ENCODE data around the gene CDH4.

The CDH4 gene

GRCh38 chr20:61521687-61522420, 269.8 kb downstream of the CDH4 start:
- no peak for DNase-seq

DNA sequence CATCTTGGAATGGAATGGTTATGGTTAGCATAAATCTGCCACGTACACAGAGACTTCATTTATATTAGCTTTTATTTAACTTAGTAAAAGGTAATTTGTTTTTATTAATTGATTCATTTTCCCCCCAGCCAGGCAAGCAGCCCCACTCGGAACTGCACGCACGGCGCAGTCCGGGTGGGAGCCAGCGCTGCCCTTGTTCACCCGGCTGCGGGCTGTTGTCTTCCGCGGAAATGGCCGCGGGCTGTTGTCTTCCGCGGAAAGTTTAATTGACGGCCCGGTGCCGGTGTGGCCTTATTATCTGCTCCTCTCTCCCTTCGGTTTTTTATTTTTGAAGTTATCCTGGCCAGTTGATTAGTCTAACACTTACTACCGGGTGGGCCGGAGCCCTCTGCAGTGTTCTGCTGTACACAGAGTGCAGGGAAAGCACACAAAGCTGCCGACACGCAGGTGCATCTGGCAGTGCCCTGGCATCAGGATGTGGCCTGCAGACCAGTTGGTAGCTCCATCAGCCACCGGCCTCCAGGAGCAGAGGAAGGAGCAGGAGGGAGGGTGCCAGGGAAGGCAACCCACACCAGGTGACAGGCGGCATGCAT, 270.5 kb downstream of the CDH4 start:
- no peak for DNase-seq

- DNase-seq = no peak
Observed at GRCh38 chr20:61523145-61523544, 271.1 kb downstream of the CDH4 start.

GRCh38 chr20:61524951-61525666, 273.0 kb downstream of the CDH4 start:
- DNase-seq = no peak

GRCh38 chr20:61525781-61526431, 273.8 kb downstream of the CDH4 start:
- no peak for DNase-seq

GRCh38 chr20:61526907-61527306, 274.8 kb downstream of the CDH4 start:
- DNase-seq = no peak

GRCh38 chr20:61527626-61528025, 275.6 kb downstream of the CDH4 start:
- DNase-seq = no peak

DNA sequence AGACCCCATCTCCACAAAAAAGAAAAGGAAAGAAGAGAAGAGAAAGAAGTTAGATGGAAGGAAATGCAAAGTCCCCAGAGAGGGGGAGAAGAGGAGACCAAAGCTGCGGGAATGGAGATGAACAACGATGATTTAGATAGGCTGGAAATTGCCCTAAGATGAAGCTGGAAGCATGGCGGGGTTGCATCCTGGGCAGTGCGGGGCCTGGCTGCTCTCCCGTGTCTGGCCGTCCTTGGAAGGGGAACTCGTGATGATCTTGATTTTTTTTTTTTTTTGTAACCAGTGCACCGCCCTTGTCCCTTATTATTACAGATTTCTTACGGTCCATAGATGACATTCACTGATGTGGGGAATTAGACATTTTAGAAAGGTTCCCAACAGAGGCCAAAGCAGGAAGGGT, 276.5 kb downstream of the CDH4 start:
- DNase-seq = no peak

DNA sequence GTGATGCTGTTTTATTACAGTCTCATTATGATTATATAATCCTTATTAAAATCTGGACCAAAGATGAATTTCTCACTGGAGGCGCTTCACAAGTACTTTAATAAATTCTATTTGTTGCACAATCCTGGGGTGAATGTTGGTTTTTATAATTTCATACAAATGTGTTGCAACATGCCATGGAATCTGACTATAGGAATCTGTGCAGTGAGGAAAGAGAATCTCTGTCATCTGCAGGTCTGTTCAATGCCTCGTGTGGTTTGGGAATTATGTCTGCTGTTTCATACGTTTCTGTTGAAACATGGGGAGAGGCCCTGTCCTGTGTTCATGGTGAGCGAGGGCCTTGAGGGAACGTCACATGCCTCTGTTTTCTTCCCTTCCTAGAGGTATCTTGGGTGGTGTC, 277.3 kb downstream of the CDH4 start:
- DNase-seq = no peak

DNA sequence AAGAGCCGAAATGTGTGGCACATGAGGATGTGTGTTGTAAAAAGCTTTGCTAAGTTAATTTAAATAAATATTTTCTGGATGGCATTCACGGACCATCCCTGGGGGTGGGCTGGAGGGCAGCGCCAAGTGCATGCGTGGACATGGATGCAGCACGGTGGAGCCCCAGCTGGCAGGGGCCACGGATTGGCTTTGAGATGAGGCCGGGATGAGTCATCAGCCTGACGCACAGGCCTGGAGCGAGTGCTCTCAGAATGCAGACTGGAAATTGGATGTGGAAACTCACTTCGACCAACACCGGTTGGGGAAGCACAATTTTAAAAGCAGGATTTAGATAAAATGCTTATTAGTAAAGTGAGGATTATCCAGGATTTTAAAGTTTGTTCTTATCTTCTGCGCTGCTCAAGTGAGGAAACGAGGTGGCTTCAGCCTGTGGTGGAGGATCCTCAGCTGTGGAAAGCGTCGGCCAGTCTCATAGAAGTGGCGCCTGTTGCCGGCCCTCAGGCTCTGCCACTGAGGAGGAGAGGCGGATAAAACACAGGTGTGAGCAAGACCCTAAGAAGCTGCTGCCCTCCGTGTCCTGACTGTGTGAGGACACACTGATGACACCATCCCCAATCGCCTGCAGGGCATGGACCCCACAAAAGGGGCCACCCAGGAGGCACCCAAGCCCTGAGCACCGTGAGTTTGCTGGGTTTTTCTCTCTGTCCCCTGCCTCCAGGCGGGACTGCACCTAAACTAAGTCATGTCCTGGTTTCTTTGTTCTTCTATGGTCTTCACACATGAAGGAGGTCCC, 279.7 kb downstream of the CDH4 start:
- DNase-seq = no peak

GRCh38 chr20:61532736-61533135, 280.7 kb downstream of the CDH4 start:
- no peak for DNase-seq

- DNase-seq = no peak
Observed at GRCh38 chr20:61533231-61533631, 281.2 kb downstream of the CDH4 start.

DNA sequence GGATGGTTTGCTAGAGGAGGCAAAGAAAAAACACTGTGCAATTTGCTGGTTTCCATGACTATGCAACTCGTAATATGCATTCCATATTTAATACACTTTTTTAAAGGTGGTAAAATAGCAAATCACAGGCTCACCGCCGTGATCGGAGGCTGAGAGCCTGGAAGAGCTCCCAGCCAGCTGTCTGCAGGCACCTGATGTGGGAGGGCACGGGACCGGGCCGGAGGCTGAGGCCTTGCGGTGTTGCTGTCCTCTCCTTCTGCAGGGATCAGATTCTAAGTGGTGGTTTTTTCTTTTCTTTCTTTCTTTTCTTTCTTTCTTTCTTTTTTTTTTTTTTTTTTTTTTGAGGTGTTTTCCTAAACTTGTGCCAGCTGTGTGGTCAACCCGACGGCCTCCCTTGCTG, 282.3 kb downstream of the CDH4 start:
- no peak for DNase-seq

DNA sequence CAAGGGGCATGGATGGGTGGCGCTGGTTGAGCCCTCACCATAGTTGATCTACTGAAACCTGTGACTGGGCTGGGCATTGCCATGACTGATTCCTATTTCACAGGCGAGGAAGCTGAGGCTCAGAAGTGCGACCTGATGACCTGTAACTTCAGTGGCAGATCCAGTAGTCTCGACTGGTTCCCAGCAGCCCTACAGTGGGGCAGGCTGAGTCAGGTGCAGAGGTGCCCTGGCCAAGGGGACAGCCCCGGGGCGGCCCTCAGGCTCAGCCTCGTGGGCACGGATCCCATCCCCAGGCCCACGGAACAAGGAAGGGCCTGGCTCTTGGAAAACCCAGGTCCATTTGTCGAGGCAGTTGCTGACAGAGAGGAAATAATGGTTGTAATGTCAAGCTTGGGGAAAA, 283.0 kb downstream of the CDH4 start:
- DNase-seq = no peak

GRCh38 chr20:61535536-61535935, 283.5 kb downstream of the CDH4 start:
- DNase-seq = no peak

DNA sequence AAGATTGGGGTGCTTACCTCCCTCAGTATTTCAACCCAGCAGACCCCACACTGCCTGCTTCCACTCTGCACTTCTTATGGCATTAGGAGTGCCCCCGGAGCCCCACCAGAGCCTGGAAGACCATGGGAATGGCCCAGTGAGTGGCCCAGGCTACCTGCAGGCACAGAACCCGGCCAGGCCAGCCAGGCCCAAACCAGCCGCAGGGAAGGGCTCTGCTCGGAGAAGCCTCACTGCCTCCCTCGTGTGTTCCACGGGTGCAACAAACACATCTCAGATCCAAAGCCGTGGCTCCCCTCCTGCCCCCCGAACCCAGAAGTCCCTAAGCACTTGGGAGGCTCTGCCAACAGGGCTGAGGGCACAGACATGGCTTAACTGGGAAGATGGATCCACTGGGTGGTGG, 283.9 kb downstream of the CDH4 start:
- no peak for DNase-seq

DNA sequence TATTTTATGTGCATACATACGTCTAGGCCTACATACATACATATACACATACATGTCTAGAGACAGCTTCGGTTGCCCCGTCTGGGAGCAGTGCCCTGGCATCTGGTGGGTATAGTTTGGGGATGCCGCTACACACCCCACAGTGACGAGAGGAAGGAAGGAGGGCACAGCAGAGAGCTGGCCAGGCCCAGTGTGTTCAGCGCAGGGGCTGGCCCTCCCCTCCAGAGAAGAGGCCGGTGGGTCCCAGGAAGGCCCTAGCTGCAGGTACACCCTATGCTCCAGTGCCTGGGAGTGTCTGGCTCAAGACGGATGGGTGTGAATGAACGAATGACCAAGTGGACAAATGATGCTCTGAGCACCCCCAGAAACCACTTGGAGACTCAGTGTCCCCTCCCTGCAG, 284.6 kb downstream of the CDH4 start:
- no peak for DNase-seq

DNA sequence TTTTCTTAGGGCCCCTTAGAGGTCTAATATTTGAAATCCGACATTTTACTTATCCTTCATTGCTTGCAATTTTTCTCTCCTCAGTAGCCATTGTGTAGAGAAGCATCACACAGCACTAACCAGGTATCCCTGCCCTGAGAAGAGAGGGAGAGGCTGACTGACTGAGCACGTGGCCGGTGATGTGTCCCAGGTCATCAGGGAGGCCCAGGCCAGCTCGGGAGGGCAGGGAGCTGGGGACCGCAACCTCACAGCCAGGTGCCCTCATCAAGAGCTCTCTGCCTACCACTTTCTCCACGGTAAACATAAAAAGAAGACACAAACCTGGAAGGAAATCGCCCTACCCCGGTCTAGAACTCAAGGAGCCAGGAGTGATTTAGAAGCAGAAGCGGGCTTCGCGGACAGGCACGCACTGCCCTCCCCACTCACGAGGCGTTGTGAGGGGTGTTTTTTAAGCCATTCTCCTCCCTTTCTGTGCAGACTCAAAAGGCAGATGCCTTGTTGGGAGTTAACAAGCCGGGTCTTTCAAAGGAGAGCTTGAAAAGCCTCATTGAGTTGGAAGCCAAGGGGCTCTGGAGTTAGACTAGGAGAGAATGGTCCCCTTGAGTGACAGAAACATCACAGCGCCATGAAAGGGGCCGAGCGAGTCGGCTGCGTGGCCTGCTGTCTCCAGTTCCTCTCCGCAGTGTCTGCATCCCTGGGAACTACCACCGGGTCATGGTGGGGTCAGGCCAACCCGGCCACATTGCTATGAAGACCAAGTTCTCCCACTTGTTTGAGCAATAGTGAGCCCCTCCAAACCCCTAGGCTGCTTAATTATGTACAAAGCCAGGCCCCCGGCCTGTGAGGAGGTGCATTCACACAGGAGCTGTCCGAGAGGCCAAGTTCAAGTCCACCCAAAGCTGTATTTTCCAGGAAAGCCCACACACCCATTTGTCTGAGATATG, 285.4 kb downstream of the CDH4 start:
- no peak for DNase-seq

DNA sequence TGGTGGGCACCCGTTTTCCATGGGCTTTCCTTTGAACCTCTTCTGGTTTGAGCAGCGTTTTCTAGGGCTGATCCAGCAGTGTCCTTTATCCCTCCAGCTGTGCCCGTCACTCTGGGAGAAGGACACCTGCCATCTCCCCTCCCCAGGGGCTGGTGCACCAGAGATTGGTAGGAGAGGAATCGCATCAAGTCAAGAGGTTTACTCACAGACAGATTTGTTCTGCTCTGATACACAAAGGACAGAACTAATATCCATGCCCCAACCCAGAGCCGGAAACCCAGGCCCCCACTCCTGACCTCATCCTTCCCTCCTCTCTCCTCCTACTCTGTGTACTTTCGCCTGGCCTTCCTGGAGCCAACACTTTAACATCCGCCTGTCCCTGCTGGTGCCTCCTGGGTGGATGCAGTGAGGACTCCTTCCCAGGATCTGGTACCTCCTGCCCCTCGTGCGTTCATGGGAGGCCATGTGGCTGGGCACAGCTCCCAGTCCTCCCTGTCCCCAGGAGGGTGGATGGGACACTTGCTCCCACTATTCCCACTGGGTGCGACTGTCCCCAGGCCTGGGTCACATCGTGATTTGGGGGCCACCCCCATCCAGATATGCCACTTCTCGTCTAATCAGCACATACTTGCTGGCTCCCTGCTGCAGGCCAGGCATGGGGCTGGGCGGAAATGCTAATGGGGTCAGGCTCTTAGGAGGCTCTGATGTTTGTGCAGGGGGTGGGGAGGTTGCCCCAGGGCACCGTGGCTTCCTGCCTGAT, 286.3 kb downstream of the CDH4 start:
- no peak for DNase-seq

GRCh38 chr20:61538943-61539265, 286.8 kb downstream of the CDH4 start:
- no peak for DNase-seq

DNA sequence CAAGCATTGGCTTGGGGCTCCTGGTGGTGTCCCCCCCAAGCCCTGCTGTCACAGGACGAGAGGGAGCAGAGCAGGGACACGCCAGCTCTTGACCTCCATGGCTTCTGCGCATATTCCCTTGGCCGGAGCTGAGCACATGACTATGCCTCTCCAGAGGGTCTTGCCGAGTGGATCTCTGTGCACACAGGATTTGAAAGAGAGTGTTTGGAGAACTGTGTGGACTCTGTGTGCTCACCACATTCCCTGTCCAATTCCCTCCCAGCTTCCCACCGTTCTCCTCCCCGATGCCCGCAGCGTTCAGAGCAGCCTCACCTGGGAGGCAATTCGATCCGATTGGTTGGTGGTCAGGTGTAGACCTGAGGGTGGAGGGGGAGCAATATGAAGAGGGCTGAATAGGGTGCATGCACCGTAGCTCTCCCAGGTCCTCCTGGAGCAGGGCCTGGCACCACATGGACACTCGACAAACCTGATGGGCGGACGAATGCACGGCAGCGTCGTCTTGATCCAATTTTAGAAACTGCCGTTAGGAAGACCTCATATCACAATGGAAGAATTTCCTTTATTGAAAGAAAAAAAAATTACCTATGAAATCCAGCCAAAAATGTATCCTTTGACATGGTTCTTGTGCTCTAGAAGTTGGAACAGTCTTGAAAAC, 287.8 kb downstream of the CDH4 start:
- no peak for DNase-seq
